Prostate gland (tissue), 2 donors: ENCODE data around the gene HRK. TPM values are rescaled to one million over a fixed set of nuclear protein-coding genes. Genes with fewer than 3 reads are reported as not detected.

Source experiments
- DNase-seq: peaks from one replicate; pipeline ENCODE4 v3.0.0-alpha.2; 2019; ENCODE audit warnings: low spot score
- H3K27ac ChIP-seq, 2 donors: fragments of 200-600 bp; sonication (generic); 2 replicates each; pipeline ENCODE4 v1.5.1; 2017 to 2019
- H3K27me3 ChIP-seq: fragments of 200-600 bp; sonication (generic); replicated peaks from 2 replicates; pipeline ENCODE4 v1.5.1; 2019; ENCODE audit not compliant: insufficient read depth
- H3K36me3 ChIP-seq, 2 donors: fragments of 200-600 bp; sonication (generic); 1 replicate in 1 of 2; 2 replicates in 1 of 2; pipeline versions ENCODE4 v1.5.1 to v1.8.1; 2017 to 2019
- H3K4me1 ChIP-seq: fragments of 200-600 bp; sonication (generic); replicated peaks from 2 replicates; pipeline ENCODE4 v1.5.1; 2019
- H3K4me3 ChIP-seq, 2 donors: fragments of 200-600 bp; sonication (generic); 2 replicates each; pipeline ENCODE4 v1.5.1; 2017 to 2019
- H3K9me3 ChIP-seq: fragments of 200-600 bp; sonication (generic); 2 replicates; pipeline ENCODE4 v1.5.1; 2017
- POLR2A ChIP-seq: fragments of 450-650 bp; IDR thresholded peaks from one replicate; pipeline ENCODE4 v1.6.1; 2016; ENCODE audit warnings: antibody characterized with exemption, mild to moderate bottlenecking
- POLR2AphosphoS5 ChIP-seq: sonication (generic); formaldehyde crosslinking; IDR thresholded peaks from one replicate; pipeline ENCODE4 v1.6.1; 2017; ENCODE audit warnings: antibody characterized with exemption
- WGBS: methylation state at CpG from one replicate; pipeline ENCODE4 v1.1.5; 2018; 5-methylcytosine and 5-hydroxymethylcytosine counted together
- intact Hi-C: fragments of 100-400 bp; cut with DNase I; formaldehyde crosslinking; loops from one replicate; pipeline ENCODE4 v1.14.2; 2022
- total RNA-seq, 2 donors: library from RNA; depleted of rRNA; stranded (reverse); fragments of >200 nt; gene quantifications; one replicate each; pipeline ENCODE4 v1.1.0, GENCODE V29; 2016
- TF ChIP-seq, protein P1 (sequence below), 4 experiments: fragments of 200-600 bp in 2 of 4; fragments of 450-650 bp in 2 of 4; sonication (generic) in 2 of 4; IDR thresholded peaks; 1 replicate in 3 of 4; 2 replicates in 1 of 4; pipeline ENCODE4 v1.5.1; 2016 to 2019; ENCODE audit warnings: antibody characterized with exemption in 4 of 4, mild to moderate bottlenecking in 2 of 4, moderate library complexity in 2 of 4

HRK gene
- total RNA-seq, 2 donors from 2014 or later = 4.9 TPM; not detected in 1

DNA sequence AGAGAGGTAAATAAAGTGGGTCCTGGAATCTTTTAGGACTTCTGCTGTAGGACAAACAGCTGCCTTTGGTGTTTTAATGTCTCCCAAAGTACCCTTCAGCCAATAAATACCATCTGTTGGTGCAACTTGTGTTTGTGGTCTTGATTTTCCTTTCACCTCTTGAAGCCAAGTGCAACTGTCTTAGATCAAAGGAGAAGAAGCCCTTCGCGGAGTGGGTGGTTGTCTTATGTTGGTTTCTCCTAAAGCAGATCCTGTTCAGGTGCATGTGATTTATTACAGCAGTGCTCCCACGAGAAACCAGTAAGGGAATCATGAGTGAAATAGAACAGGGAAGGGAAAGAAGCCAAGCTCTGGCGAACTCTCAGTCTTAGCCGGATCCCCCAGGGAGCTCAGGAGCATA lies 27.7 kb downstream of the HRK start:
- DNase-seq = no peak
- TF ChIP-seq POLR2AphosphoS5 (no peak), POLR2A (no peak)
- TF ChIP-seq, protein P1, sequence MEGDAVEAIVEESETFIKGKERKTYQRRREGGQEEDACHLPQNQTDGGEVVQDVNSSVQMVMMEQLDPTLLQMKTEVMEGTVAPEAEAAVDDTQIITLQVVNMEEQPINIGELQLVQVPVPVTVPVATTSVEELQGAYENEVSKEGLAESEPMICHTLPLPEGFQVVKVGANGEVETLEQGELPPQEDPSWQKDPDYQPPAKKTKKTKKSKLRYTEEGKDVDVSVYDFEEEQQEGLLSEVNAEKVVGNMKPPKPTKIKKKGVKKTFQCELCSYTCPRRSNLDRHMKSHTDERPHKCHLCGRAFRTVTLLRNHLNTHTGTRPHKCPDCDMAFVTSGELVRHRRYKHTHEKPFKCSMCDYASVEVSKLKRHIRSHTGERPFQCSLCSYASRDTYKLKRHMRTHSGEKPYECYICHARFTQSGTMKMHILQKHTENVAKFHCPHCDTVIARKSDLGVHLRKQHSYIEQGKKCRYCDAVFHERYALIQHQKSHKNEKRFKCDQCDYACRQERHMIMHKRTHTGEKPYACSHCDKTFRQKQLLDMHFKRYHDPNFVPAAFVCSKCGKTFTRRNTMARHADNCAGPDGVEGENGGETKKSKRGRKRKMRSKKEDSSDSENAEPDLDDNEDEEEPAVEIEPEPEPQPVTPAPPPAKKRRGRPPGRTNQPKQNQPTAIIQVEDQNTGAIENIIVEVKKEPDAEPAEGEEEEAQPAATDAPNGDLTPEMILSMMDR (IDR thresholded peaks at IDR 0.05) = no peak
- H3K4me3 ChIP-seq = no peak overlapping the region
- WGBS = 66% methylated on average over 5 of the region's 5 CpGs
- H3K27me3 ChIP-seq = no peaks in the 10 kb centered on the region
- H3K36me3 ChIP-seq = no peaks in the 10 kb centered on the region
- no peaks in the 10 kb centered on the region for H3K9me3 ChIP-seq
- no peak overlapping the region for H3K27ac ChIP-seq
- intact Hi-C loops = no loop called here
- H3K4me1 ChIP-seq = no peaks in the 10 kb centered on the region

DNA sequence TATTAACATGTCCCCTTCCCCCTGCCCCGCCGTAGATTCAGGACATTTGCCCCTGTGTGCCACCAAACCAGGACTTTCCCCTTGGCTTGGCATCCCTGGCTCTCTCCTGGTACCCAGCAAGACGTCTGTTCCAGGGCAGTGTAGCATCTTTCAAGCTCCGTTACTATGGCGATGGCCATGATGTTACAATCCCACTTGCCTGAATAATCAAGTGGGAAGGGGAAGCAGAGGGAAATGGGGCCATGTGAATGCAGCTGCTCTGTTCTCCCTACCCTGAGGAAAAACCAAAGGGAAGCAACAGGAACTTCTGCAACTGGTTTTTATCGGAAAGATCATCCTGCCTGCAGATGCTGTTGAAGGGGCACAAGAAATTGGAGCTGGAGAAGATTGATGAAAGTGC lies 28.9 kb downstream of the HRK start:
- no peaks in the 10 kb centered on the region for H3K27me3 ChIP-seq
- H3K27ac ChIP-seq = no peak overlapping the region
- no peaks in the 10 kb centered on the region for H3K9me3 ChIP-seq
- DNase-seq = no peak
- no peak overlapping the region for H3K4me3 ChIP-seq
- no peak for TF ChIP-seq POLR2A
- TF ChIP-seq POLR2AphosphoS5 = no peak
- TF ChIP-seq, protein P1 (IDR thresholded peaks at IDR 0.05) = no peak
- intact Hi-C loops = no loop called here
- WGBS = 86% methylated on average over 6 of the region's 6 CpGs
- H3K36me3 ChIP-seq = no peaks in the 10 kb centered on the region
- H3K4me1 ChIP-seq = no peaks in the 10 kb centered on the region

DNA sequence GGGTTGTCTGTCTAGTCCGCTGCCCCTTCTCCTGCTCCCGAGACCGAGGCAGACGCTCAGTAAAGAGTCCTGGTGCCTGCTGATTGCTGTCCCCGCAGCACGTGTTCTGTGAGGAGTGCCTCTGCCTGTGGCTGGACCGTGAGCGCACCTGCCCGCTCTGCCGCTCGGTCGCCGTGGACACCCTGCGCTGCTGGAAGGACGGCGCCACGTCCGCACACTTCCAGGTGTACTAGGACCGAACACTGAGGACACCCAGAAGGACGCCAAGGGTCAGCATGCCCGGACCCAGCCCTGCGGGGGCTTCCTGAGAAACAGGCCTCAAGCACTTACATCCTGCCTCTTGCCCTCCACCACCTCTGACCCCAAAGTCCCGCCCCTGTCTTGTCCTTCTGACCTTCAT lies 32.0 kb downstream of the HRK start:
- Histone ChIP-seq H3K27me3 (no peaks in the 10 kb centered on the region), H3K4me1 (no peaks in the 10 kb centered on the region), H3K36me3 (no peaks in the 10 kb centered on the region), H3K9me3 (no peaks in the 10 kb centered on the region), H3K4me3 (no peak overlapping the region), H3K27ac (no peak overlapping the region)
- intact Hi-C loops = no loop called here
- no peak for TF ChIP-seq POLR2A
- no peak for TF ChIP-seq POLR2AphosphoS5
- TF ChIP-seq, protein P1 (IDR thresholded peaks at IDR 0.05) = no peak
- DNase-seq = no peak
- 94% methylated on average over 23 of the region's 23 CpGs for whole genome bisulfite sequencing

DNA sequence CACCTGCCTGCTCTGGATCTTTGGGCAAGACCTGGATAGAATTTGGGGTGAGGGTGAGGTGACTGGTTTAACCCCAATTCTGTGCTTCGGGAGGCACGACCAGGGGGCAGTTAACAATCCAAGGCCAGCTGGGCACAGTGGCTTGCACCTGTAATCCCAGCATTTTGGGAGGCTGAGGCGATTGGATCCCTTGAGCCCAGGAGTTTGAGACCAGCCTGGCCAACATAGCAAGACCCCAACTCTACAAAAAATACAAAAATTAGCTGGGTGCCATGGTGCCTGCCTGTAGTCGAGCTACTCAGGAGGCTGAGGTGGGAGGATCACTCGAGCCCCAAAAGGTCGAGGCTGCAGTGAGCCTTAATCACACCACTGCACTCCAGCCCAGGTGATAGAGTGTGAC lies 38.2 kb downstream of the HRK start:
- 96% methylated on average over 6 of the region's 6 CpGs for WGBS
- TF ChIP-seq, protein P1 (IDR thresholded peaks at IDR 0.05) = no peak
- TF ChIP-seq POLR2A (no peak), POLR2AphosphoS5 (no peak)
- Histone ChIP-seq H3K27ac (no peak overlapping the region), H3K4me3 (no peak overlapping the region), H3K27me3 (no peaks in the 10 kb centered on the region), H3K36me3 (no peaks in the 10 kb centered on the region), H3K4me1 (no peaks in the 10 kb centered on the region), H3K9me3 (no peaks in the 10 kb centered on the region)
- DNase-seq = no peak
- intact Hi-C loops = no loop called here

DNA sequence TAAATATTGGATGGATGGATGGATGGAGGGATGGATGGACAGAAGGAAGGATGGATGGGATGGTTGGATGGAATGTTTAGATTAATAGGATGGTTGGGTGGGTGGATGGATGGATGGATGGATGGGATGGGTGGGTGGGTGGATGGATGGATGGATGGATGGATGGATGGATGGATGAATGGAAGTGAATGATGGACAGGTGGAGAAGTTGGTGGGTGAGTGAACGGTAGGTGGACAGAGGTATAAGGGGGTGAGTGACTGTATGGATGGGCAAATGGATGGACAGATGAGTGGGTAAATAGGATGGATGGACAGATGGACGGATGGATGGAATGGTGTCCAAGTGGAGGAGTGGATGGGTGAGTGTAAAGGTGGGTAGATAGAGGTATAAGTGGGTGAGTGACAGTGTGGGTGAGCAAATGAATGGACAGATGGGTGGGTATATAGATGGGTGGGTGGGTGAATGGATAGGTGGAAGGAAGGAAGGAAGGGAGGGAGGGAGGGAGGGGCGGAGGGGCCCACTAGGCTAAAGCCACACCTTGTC lies 41.9 kb downstream of the HRK start:
- intact Hi-C loops = no loop called here
- Histone ChIP-seq H3K27ac (no peak overlapping the region), H3K4me1 (no peaks in the 10 kb centered on the region), H3K27me3 (no peaks in the 10 kb centered on the region), H3K36me3 (no peaks in the 10 kb centered on the region), H3K4me3 (no peak overlapping the region), H3K9me3 (no peaks in the 10 kb centered on the region)
- DNase-seq = no peak
- WGBS = 89% methylated on average over 3 of the region's 3 CpGs
- TF ChIP-seq POLR2AphosphoS5 (no peak), POLR2A (no peak)
- TF ChIP-seq, protein P1 (IDR thresholded peaks at IDR 0.05) = no peak
